Jurkat, Clone E6-1 (cell line): Measurements from ENCODE around the gene EBPL. TPM values are rescaled to one million over a fixed set of nuclear protein-coding genes. Genes with fewer than 3 reads are reported as not detected.
A peak's percentile ranks its signal among the peaks of the same experiment; 100 is the strongest.
"Not testable (repeated sequence)": the region's sequence is repeated elsewhere in the genome, so short reads cannot be mapped to it uniquely, and the experiment has no call there.

Experiments
- DNase-seq: peaks from one replicate; pipeline ENCODE4 v3.0.0-alpha.2; 2011; ENCODE audit warnings: low read depth, low spot score
- H3K4me3 ChIP-seq: 2 replicates; pipeline ENCODE4 v1.5.1; 2011; ENCODE audit warnings: mild to moderate bottlenecking, low read length, control low read depth, moderate library complexity
- polyA plus RNA-seq: library from polyadenylated mRNA; unstranded; fragments of >200 nt; gene quantifications from one replicate; pipeline ENCODE4 v1.2.1, GENCODE V29; 2012; ENCODE audit warnings: missing spikeins; ENCODE audit not compliant: insufficient read length, insufficient read depth

EBPL gene
- 106 TPM for polyA plus RNA-seq

DNA sequence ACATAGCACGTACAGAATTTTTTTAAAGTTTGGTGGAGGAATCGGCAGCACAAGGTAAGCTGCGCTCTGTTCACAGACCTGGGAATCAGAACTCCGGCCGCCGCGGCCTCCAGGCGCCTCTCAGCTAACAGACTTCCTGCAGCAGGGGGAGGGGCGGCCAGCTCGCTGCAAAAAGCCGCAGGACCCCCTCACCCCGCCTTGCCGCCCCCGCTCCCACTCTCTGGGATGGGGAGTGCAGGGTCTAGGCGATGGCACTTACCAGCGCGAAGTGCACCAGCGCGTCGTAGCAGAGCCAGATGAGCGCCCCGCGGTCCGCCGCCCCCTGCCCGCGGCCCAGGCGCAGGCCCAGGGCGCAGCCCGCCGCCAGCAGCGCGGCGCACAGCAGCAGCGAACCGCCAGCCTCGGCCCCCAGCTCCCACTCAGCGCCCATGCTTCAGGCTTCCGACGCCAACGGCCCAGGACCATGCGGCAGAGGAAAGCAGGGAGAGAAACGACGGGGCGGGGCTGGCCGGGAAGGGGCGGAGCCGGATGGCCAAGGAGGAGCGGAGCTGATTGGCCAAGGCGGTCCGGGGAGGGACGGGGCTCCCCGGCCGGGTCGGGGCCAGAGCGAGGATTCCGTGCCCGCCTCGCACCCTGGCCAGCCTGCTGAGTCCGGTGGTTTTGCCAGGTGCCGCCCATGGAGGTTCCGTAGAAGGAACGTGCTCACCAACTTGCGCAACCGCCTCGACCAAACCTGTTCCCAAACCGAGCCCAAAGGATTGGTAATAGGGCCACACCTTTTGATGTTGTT is at the start of gene EBPL:
TSS of gene EBPL (minus strand) at position 492 of the 790 bp plus-strand sequence. CDS start at position 430, 62 bp downstream.
- peak; percentile 77 for DNase-seq
- peak within 1 kb of the TSS; percentile 87 for H3K4me3 ChIP-seq

DNA sequence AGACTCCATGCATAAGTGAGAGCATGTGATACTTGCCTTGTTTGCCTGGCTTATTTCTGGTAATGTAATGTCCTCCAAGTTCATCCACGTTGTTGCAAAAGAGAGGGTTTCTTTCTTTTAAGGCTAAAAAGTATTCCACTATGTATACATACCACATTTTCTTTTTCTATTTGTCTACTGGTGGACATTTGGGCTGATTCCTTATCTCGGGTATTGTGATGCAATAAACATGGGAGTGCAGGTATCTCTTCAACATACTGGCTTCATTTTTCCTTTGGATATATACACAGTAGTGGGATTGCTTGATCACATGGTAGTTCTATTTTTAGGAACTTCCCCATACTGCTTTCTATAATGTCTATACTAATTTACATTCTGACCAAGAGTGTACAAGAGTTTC is 49.6 kb upstream of the EBPL start:
- no peak overlapping the region for H3K4me3 ChIP-seq
- no peak for DNase-seq

DNA sequence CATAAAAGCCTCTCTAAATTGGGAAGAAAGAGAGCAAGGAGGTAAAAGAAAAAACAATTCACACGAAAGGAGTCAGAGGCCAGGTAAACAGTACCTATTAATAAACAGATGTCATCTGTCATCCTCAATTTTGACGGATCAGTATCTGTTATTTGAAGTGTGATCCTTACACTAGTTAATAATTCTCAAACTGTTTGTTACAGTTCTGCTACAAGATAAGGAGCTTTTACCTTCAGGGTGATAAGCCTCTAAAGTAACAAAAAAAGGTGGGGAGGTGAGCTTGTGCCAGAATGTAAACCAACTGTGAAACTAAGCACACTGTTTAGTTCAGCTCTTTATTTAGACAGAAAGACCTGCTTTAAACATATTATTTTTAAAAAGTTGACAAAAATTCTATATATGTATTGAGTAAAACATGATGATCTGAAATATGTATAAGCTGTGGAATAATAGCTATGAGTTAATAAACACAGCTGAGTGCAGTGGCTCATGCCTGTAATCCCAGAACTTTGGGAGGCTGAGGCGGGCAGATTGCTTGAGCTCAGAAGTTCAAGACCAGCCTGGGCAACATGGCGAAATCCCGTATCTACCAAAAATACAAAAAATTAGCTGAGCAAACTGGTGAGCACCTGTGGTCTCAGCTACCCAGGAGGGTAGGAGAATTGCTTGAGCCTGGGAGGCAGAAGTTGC is 48.4 kb upstream of the EBPL start:
- no peak overlapping the region for H3K4me3 ChIP-seq
- DNase-seq, result no peak

DNA sequence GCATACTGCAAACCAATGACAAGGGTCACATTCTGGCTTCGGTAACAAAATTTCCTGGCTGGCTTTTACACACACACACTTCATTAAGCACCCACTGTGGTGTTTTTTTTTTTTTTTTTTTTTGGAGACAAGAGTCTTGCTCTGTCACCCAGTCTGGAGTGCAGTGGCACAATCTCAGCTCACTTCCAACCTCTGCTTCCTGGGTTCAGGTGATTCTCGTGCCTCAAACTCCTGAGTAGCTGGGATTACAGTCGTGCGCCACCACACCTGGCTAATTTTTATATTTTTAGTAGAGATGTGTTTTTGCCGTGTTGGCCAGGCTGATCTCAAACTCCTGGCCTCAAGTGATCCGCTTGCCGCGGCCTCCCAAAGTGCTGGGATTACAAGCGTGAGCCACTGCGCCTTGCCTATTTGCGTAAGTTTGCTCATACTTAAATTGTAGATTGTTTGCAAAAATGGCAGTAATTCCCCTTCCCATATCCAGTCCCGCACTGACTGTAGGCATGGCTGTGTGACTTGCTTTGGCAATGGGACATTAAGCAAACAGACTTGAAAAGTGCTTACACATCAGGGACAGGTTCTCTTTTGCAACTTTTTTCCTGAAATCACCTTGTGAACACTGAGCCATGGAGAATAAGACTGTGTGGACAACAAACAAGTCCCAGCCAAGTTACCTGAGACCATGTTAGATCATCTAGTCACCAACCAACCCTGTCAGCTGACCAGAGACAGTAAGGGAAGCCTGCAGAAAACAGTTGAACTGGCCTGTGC is 42.1 kb upstream of the EBPL start:
- H3K4me3 ChIP-seq, result no peak overlapping the region
- no peak for DNase-seq

DNA sequence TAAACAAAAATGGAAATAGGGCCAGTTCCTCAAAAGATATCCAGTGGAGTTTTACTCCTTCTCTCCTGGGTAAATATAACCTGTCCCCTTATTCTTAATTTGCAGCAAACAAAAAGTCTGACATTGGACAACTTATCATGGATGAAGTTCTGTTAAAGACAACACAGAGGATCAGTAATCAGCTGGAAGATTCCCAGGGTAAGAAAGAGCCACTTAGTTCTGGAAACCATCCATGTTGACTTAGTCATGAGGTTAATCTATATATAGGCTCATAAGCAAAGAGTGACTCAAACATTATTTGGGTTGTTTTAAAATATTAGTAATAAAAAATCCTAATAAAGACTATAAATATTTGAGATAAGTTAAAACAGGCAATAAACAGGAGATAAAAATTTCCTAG is 40.5 kb upstream of the EBPL start:
- no peak for DNase-seq
- H3K4me3 ChIP-seq, result no peak overlapping the region

DNA sequence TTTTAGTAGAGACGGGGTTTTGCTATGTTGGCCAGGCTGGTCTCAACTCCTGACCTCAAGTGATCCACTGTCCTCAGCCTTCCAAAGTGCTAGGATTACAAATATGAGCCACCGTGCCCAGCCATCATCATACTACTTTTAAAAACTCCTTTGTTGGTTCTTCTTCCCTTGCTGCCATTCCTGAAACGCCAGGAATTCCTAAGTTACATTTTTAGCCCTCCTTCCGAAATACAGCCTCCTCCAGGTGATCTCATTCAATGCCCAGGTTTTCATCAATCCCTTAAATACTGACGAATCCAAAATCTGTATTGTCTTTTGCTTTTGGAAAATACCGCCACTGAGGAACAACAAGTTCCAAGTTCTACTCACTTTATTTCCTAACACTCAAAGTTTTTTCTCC is 25.3 kb upstream of the EBPL start:
- H3K4me3 ChIP-seq, result no peak overlapping the region
- DNase-seq, result no peak

DNA sequence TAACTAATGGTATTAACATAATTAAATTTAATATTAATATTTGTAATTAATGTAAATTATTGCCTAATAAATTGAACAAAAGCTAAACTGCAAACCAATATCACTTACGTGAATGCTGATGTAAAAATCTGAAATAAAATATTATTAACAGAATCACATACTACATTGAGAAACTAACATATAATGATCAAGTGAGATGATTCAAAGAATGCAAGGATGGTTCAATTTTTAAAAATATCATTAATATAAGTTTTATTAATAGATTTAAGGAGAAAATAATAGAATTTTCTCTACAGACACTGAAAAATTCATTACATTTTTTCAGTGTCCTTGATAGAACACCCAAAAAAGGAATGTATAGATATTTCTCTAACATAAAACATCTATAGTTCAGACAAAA is 23.5 kb upstream of the EBPL start:
- no peak for DNase-seq
- H3K4me3 ChIP-seq, result no peak overlapping the region

DNA sequence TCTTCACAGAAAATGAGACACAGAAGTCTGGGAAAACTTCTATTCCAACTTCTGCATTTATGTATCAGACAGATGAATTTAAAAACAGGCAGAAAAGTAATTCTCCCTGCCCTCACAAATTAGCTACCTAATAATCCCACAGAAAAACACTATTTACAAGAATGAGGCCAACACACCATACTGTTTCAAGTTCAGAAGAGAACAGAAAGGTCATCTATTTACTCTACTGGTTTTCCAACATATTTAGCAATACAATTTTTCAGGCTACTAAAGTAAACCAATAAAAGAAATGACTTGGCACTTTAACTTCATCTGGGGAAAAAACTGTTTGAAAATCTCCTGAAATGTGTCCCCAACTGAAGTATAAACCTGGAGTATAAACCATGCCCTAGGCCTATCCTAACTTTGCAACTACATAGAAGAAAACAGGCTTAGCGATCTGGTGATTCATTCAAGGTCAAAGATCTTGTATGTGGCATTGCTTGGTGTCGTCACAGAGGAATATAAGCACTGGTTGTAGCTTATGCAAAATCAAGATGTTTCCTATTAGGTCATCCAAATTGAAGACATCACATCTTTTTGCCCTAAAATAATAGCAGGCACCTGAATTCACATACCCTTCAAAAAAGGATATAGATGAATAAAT is 20.1 kb upstream of the EBPL start:
- no peak overlapping the region for H3K4me3 ChIP-seq

DNA sequence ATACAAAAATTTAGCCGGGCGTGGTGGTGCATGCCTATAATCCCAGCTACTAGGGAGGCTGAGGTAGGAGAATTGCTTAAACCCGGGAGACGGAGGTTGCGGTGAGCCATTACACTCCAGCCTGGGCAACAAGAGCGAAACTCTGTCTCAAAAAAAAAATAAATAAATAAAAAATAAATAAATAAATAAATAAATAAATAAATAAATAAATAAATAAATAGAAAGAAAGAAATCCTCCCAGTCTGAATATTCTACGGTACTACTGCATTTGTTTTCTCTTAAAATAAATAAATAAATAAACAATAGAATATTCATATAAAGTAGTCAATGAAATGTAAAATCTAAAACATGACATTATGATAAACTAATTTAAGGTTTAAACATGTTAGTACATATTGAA is 13.0 kb upstream of the EBPL start:
- DNase-seq, H3K4me3 ChIP-seq: not testable (repeated sequence)

More for the DNA sequence above, 20.1 kb upstream of the EBPL start:
- no peak for DNase-seq

DNA sequence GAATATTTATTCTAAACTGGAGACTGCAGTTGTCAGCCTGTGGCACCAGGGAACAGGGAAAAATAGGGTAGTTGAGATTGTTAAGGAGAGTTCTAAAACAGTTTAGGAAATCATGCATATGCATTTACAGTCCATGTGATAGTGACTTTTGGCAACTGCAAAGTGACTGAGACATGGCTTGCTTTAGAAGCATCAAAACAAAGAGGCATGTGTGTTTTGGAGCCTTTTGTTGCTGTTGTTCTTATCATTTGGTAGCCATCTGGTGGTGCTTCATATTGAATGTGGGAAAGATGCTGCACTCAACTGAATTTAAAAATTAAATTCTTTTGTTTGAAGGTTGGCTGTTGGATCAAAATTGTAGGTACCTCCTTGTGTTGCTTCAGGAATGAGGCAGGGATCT is 10.2 kb upstream of the EBPL start:
- H3K4me3 ChIP-seq, result no peak overlapping the region
- DNase-seq, result no peak

DNA sequence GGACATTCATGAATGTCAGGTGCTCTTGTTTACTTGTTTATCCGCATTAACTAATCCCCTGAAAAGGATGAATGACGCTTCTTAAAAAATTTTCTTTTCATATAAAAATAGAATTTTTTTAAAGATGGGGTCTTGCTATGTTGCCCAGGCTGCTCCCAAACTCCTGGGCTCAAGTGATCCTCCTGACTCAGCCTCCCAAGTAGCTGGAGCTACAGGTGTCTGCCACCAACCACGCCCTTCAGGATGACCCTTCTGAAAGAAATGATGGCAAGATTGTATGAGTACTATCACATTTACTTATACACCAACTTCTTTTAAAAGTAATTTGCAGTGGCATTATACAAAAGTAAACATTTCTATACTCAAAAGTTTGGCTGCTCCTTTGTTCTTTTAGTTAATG is 6.2 kb upstream of the EBPL start:
- no peak overlapping the region for H3K4me3 ChIP-seq
- DNase-seq, result no peak

DNA sequence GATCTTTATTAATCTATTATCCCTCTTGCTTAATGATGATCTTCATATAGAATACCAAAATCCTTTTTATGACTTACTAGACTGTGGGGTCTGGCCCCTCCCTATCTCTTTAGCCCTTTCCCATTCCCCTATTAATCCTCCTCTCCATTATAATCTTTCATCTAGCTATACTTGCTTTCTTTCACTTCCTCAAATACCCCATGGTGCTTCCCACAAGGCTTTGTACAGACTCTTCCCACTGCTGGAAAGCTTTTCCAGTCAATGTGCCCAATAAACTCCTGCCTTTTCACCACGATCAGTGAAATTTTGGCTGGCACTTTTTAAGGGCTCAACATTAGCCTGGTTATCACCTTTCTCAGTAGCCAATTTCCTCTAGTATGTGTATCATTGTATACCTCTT is 3.2 kb upstream of the EBPL start:
- no peak overlapping the region for H3K4me3 ChIP-seq
- no peak for DNase-seq

DNA sequence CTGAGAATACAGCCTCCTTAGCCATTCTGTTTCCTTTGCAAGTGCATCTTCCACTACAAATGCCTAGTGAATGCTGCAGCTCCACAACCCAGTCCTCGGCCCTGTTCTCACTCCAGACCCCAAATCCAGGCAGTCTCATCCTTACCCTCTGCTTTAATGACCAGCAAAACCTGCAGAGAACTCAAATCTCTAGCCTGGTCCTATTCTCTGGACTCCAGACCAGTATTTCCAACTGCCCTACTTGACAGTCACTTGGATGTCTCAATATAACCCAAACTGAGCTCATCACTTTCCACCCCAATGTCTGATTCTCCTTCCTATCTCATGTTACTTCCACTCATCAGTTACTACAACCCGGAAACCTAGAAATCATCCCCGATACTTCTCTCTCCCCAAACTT is 2.6 kb upstream of the EBPL start:
- no peak overlapping the region for H3K4me3 ChIP-seq
- no peak for DNase-seq

DNA sequence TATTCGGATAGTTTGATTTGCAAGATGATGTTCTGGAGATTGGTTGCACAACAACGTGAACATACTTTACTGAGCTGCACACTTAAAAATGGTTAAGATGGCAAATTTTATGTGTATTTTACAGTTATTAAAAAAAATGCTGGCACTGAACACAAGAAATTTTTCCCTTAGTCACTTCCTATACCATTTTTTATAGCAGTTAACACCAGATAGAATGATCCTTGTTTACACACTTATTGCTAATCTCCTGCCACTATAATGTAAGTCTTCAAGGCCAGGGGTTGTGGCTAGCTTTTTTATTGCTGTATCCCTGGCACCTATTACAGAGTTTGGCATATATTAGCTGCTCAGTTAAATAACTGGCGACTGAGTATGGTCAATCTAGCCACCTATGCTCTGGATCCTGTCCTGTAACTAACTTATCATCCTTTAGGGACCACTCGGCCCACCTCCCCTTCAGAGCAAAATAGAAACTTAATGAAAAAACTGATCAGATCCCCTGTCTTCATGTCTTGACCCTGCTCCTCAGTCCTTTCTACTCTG is 2.0 kb upstream of the EBPL start:
- H3K4me3 ChIP-seq, result no peak overlapping the region
- DNase-seq, result no peak

DNA sequence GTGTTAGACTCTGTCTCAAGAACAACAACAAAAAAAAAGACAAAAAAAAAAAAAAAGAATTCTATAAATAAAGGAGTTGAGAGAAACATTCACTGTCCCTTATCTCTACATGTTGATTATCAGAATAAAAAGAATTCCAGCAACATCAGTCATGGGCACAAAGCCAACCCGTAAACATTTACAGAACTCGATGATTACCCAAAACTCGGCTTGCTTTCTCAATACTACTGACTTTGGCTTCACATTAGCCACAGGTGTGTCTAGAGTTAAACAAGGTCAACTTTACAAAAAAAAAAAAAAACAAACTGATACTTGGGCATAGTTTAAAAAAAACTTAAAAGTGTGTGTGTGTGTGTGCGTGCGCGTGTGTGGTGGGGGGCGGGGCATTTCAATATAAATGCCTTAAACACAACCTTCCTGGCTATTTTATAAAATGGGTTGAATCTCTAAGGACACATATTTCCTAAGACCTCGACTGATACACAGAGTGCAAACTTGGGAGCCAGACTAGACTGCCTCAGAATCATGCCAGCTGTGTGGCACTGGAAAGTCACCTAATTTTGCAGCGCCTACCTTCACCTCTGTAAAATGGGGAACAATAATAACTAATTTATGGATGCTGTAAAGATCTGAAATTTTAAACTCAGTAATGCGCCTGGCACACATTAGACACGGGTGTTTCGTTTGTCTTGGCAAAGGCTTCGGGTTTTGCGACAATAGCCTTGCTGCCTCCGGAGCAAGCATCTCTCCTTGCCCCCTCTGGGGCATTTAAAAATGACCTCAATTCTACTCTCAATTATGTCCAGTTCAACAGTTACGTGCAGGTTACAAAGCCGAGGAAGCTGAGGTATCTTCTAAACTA is 922 bp downstream of the EBPL start:
- no peak for DNase-seq
- H3K4me3 ChIP-seq, result peak overlapping the region; percentile 87

DNA sequence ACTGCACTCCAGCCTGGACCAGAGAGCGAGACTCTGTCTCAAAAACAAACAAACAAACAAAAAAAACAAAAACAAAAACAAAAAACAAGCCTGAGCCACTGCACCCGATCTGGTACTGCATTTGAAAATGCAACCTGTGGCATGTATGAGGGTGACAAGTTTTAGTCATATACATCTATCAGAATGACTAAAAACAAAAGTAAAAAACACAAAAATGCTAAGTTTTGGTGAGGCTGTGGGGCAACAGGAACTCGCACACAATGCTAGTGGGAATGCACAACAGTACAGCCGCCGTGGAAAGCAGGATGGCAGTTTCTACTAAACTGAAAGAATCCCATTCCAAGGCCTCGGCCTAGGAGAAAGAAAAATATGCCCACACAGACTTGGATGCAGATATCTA is 7.8 kb downstream of the EBPL start:
- no peak for DNase-seq
- no peak overlapping the region for H3K4me3 ChIP-seq

DNA sequence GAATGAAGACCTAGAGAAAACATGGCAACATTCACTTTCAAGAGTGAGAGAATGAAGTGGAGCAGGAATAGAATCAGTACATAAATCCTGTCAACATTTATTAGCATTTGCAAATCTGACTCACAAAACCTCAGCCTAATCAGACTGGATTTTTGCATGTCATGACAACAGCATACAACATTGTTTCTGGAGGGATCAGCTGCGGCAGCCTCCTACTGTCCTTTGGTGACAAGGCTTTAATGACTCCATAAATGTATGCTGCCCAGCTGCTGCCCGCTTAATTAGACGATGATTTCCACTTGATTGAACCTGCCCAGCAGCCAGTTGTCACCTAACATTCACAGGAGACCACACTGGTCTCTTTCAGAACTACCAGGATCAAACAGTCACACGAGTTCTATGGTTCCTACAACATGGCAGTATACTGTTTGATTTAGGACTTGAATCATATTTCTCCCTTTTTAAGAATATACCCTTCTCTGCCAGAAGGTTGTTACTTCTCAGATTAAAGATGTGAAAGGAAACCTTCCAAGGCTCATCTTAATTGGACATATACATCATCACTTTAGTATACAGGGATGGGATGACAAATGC is 9.3 kb downstream of the EBPL start:
- DNase-seq, result no peak
- no peak overlapping the region for H3K4me3 ChIP-seq

DNA sequence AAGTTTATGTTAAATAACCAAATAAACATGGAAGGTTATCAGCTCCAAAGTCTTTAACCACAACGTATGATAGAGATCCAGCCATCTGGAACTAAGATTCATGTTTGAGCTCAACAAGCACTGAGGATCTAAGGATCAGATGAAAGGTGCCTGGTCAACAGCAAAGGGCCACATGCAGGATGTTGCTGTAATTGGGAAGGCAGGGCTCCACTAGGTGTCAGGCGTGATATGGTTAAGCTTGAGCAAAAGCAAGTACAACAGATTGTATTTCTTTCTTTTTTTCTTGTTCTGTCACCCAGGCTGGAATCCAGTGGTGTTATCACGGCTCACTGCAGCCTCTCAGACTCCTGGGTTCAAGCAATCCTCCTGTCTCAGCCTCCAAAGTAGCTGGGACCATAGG is 12.0 kb downstream of the EBPL start:
- peak; percentile 35 for DNase-seq
- no peak overlapping the region for H3K4me3 ChIP-seq
